Stimulated activated CD4-positive, alpha-beta T cell treated with anti-CD3 and anti-CD28 coated beads, Interleukin-15, amount 100 ng/mL, for 1 hour (primary cell): ENCODE results near the gene COL6A5.
"Not testable (repeated sequence)": the region's sequence is repeated elsewhere in the genome, so short reads cannot be mapped to it uniquely, and the experiment has no call there.

Source experiments
- DNase-seq, 2 donors: peaks; one replicate each; pipeline ENCODE4 v3.0.0-alpha.2; 2020; ENCODE audit warnings: low read depth in 1 of 2, low spot score in 1 of 2

The COL6A5 gene

DNA sequence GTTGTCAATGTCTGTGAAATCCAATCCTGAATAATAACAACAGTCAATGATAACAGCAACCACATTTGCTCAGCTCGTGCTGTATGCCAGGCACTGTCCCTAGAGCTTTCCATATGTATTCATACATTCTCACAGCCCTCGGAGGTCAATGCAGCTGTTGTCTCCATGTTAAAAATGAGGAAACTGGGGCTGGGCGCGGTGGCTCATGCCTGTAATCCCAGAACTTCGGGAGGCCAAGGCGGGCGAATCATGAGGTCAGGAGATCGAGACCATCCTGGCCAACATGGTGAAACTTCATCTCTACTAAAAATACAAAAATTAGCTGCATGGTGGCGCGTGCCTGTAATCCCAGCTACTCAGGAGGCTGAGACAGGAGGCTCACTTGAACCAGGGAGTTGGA, 86.6 kb downstream of the COL6A5 start:
- DNase-seq = not testable (repeated sequence)

- no peak for DNase-seq
Measured at GRCh38 chr3:130433306-130433705, 87.8 kb downstream of the COL6A5 start.

DNA sequence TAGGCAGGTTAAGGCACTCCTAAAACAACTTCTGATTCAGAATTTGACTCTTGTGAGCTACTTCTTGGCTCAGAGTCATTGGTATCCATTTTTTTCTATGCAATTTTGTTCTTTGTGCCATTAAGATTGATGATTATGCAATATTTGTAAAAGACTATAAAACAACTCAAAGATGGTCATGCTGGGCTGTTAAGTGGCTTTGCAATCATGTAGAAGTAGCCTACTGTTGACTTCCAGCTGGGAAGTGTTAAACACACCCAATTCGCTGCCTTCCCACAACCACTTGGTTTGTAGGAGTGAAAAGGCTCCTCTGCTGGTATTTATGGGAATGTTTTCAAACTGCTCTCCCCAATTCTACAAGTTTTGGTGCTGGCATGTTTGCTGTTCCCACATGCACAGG, 96.8 kb downstream of the COL6A5 start:
- DNase-seq = no peak

- not testable (repeated sequence) for DNase-seq
Measured at GRCh38 chr3:130446840-130447239, 101.4 kb downstream of the COL6A5 start.

GRCh38 chr3:130448155-130448554, 102.7 kb downstream of the COL6A5 start:
- not testable (repeated sequence) for DNase-seq

GRCh38 chr3:130456540-130456939, 111.1 kb downstream of the COL6A5 start:
- no peak for DNase-seq

DNA sequence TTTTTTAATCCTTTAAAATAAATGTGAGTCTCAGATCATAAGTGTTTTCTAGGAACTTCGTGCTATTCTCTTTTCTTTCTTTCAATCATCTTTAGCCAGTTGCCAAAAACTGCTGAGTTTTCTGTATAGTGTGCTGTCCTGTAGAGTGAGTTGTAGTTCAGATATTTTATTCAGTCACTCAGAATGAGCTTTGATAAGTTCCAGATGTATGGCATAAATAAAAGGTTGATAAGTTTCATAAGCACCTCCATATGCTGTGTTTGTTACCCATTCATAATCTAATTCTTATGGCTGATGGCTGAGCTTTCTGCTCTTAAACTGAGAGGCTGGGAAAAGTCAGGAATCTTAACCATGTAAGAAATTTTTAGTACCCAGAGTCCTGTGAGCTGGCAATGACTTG, 112.2 kb downstream of the COL6A5 start:
- no peak for DNase-seq

DNA sequence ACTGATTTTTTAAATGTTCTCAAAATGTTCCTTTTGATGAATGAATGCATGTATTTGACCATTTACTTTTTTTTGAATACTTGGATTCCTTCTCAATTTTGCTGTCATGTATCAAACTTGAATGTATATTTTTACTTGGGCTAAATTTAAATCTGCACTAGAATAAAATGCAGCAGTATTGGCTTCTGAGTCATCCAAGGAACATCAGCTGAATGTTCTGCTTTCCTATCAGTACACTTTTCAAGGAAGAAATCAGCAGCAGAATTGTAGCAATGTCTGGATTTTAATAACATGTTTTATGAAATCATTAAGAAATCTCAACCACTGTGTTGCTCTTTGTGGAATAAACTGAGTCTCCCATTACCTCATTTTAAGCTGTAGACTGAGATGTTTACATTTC, 114.5 kb downstream of the COL6A5 start:
- DNase-seq = no peak

DNA sequence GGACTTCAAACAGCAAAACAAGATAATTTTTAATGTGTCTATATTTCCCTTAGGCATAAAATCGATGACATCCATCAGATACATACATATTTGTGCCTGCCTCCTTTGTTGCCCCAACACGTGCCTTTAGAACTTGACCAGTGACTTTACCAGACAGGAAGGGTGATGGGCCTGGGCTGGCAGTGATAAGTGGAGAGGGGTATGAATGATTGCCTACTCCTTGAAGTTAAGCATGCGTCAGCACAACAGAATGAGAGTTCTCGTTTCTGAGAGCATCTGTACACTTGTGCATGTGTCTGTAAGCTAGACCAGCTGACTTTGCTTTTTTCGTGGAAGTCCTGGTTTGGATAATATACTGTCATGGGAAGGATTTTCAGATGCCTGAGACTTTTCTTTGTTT, 116.6 kb downstream of the COL6A5 start:
- DNase-seq = no peak

GRCh38 chr3:130463221-130463620, 117.7 kb downstream of the COL6A5 start:
- no peak for DNase-seq

GRCh38 chr3:130465521-130465920, 120.0 kb downstream of the COL6A5 start:
- DNase-seq = no peak

- no peak for DNase-seq
Measured at GRCh38 chr3:130468311-130468710, 122.8 kb downstream of the COL6A5 start.

DNA sequence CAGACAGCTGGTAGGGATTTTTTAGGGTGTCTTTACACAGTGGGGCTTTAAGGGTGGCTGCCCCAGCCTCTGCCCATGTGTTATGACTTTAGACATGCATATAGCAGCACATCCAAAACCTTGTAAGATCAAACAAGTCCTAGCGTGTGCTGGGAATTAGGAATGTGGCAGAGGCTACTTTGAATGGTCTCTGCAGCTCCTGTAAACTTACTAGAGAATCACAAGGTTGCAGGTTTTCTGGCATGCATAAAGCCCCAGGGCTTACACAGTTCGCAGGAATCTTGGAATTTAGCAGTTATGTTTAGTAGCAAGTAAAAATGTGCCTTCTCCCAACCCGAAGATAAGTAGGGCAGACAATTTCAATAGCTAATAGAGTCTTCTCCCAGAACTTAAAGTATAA, 124.7 kb downstream of the COL6A5 start:
- no peak for DNase-seq

DNA sequence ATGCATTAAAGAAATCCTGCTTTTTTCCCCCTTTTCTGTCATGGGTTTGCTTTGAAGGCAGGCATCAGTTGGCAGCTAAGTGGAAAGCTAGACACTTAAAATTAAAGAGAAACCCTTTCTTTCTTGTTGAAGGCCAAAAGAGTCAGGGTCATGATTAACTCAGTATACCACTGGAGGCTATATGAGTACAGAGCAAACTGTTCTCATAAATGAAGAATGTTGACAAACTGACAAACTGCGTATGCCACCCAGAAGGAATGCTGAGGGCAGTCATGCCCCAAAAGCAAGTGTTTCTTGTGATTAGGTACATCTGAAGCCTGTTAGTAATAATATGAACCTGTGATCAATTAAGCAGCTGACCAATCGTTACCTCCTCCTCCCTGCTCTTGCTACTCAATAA, 127.9 kb downstream of the COL6A5 start:
- DNase-seq = no peak

DNA sequence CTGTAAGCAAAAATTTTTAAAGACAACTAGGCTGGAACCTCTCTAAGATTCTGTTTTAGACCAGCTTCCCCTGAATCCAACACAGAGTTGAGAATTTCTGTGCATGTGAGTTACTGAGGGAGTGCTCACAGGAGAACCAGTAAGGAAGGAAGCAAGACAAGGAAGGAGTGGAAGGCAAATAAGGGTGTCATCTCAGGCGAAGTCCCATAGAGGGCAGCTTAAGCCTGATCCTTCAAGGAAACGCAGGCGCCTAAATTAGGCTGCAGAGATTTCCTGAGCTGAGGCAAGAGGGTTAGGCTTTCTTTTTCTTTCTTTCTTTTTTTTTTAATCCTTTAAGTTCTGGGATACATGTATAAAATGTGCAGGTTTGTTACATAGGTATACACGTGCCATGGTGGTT, 135.3 kb downstream of the COL6A5 start:
- DNase-seq = no peak

DNA sequence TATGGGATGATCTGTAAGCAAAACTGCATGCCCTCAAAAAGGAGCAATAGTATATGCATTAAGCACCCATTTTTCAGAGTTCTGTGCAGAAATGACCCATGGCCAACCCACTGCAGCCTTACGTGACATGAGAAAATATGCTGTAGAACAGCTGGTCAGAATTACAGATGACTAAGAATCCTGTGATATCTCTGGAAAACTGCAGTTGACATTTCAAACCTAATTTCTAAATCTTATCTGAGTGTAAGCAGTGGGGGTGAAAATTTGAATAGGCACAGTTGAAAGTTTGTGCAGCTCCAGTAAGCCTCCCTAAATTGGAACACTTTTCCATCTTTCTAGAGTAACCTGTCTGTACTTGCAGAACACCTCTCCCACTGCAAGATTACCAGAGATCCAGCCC, 142.8 kb downstream of the COL6A5 start:
- DNase-seq = no peak

- no peak for DNase-seq
Measured at GRCh38 chr3:130488769-130489450, 143.4 kb downstream of the COL6A5 start.

DNA sequence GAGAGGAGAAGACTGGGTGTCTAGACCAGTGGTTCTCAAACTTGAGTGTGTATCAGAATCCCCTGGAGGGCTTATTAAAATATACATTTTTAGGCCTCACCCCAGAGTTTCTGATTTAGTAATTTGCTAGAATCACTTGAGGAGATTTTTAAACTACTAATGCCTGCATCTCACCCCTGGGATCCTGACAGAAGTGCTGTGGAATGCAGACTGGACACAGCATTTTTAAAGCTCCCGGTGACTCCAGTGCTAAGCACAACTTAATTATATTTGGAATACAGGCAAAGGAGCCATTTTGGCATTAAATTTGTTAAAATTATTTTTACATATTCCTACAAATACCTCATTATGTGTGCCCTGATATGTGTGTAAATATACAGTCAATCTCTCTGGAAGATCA, 144.8 kb downstream of the COL6A5 start:
- no peak for DNase-seq

GRCh38 chr3:130491431-130491830, 146.0 kb downstream of the COL6A5 start:
- no peak for DNase-seq

GRCh38 chr3:130504701-130505100, 159.2 kb downstream of the COL6A5 start:
- DNase-seq = no peak

DNA sequence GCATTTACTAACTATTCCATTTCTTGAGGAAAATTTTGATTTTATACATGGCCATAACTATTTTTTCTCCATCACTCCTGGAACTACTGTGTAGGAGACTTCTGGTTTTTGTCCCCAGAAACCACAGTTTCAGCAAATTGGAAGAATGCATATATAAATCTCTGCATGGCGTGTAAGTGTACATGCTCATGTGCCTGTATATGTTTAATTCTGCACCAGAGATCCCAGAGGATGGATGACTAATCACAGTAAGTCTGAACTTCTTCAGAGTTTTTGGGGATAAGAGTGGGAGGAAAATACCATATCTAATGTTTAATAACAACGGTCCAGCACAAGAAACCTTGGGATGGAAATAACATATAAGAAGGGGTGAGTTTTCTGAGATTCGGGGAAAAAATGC, 160.6 kb downstream of the COL6A5 start:
- DNase-seq = no peak

DNA sequence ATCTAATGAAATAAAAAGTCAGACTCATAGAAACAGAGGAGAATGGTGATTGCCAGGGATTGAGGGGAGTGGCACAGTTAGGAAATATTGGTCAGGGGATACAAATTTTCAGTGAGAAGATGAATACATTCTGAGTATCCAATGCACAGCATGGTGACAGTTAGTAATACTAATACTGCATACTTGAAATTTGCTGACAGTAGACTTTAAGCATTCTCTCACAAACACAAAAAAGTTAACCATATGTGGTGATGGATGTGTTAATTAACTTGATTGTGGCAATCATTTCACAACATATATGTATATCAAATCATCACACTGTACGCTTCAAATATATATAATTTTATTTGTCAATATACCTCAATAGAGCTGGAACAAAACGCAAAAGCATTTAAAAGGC, 162.3 kb downstream of the COL6A5 start:
- no peak for DNase-seq

DNA sequence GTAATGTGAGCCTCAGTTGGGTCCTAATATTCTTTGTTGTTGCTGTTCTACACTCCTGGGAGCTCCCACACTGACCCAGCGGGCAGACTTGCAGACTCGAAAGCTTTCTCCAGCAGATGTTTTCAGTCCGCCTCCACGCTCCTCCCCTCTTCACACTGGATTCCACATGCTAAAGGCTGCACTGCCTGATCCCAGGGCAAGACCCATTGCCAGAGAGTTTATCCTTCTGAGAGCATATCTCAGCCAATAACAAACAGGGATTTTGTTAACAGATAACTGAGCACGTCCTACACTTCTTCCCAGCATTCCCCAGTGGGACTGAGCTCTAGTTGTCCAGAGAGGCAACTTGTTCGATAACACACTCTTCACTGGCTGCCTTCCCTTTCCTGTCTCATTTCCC, 163.5 kb downstream of the COL6A5 start:
- no peak for DNase-seq

DNA sequence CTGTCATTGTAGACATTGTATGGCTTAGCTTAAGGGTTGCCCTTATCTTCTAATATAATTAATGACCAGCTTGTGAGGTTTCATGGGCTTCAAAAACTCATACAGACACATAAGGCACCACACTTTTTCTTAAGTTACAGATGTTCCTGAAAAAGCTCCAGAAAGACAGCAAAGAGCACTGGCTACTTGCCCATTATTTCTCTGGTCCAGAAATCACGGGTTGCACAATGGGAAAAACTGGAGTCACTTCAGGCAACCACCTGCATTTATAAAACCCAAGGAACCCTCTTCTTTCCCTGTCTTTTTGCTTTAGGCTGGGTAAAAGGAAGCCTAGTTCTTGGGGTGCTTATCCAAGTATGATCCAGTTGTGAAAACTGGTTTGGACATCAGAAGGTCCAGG, 169.2 kb downstream of the COL6A5 start:
- no peak for DNase-seq
